HG03135 (cell line): Measurements from ENCODE around the gene EML5.
"Not testable (repeated sequence)": the region's sequence is repeated elsewhere in the genome, so short reads cannot be mapped to it uniquely, and the experiment has no call there.

Experiments used
- ATAC-seq: cut with Tn5 transposase; IDR thresholded peaks from one replicate; pipeline ENCODE4 v1.9.1; 2021; ENCODE audit warnings: mild to moderate bottlenecking, moderate library complexity; ENCODE audit not compliant: unreplicated experiment

EML5 gene

DNA sequence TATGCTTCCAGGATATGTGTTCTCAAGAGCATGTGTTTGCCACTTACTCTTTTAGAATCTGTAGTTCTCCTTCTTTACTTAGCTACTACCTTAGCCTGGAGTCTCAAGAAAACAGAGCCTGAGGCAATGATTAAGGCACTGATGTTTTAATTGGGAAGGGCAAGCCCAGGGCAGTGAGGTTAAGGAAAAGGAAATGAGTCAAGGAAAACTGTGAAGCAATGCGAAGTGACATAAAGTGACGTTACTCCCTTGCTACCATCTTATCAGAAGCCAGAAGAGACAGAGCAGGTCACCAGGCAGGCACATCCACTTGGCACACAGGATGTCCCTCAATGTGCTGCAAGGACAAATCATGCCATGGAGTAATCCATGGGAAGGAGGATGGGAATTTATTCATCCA, 11.3 kb upstream of the EML5 start:
- no peak for ATAC-seq

DNA sequence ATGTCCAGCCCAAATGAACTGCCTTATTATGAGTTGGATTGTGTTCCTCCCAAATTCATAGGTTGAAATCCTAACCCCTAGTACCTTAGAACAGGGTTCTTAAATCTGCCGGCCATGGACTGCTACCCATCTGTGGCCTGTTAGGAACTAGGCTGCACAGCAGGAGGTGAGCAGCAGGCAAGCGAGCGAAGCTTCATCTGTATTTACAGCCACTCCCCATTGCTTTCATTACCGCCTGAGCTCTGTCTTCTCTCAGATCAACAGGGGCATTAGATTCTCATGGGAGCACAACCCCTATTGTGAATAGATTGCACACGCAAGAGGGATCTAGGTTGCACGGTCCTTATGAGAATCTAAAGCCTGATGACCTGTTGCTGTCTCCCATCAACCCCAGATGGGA, 9.8 kb upstream of the EML5 start:
- no peak for ATAC-seq

DNA sequence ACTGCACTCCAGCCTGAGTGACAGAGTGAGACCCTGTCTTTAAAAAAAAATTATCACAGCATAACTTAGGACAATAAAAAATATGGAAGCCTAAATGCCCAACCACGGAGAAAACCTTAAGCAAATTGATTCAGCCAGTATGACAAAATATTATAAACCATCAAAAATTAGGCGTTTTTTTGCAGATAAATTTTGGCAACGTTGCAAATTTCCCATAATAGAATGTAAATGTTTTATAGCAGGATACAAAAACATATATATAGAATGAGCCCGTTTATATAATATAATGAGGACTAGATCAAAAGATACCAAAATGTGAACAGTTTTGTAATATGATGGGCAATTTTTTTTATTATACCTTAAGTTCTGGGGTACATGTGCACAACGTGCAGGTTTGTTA, 6.8 kb upstream of the EML5 start:
- no peak for ATAC-seq

DNA sequence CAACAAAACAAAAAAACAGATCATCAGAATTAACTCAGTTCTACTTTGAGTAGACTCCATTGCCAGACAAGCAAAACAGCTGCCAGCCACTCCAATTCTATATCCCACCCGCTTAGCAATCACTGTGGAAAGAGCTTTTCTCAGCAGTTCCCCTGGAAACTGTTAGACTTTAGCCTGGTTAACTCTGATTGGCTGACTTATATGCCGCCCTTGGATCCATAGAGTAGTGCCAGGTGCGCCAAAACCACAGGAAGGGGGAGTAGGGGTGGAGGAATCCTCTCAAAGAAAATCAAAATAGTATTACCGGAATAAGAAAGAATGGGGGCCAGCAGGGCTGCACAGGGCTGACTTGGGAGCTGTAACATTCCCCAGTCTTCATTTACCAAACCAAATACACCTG, 5.4 kb upstream of the EML5 start:
- ATAC-seq, result no peak

DNA sequence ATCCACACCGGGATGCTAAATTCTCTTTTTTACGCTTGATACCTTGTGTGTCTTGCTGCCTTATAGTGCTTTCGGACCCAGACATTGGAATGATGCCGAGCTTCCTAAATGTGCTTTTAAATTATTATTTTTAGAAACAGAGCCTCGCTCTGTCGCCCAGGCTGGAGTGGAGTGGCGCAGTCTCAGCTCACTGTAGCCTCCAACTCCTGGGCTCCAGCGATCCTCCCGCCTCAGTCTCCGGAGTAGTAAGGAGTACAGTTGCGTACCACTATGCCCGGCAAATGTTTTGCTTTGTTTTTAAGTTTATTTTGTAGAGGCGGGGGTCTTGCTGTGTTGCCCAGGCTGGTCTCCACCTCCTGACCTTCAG, 489 bp upstream of the EML5 start:
- ATAC-seq, result no peak

DNA sequence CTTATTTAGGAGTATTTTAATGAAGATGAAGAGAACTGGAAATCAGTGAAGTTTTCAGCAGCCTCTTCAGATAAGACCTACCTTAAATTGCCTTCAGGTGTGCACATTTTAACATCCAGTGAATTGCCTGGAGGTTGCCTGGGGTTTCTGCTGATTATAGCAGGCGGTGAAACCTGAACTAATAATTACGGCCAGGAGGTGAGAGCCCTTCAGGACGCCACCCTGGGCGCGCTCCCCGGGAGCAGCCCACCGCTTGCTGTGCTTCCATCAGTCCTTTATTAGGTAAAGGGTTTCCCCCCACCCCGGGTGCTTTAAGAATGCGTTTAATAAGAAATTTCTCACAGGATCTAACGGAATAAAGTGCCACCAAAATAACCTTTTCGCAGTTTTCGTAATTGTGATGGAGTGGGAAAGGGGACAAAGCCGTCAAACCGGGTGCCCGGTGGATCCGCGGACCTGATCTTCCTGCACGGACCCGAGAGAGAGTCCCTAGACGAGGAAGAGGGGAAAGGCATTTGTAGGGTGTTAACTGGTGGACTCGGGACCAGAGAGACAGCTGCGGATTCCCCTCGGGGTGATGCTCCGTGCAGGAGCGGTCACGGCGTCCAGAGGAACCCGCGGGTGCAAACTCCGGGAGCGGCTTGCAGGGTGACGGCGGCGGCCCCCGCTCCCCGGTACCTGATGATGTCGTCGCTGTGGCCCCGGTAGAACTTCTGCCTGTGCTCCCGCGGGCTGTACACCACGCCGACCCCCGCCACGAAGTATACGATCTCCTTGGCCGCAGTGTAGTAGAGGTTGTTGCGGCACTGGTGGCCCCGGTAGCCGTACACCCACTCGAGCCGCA, 902 bp downstream of the EML5 start:
- peak; percentile 18 for ATAC-seq

DNA sequence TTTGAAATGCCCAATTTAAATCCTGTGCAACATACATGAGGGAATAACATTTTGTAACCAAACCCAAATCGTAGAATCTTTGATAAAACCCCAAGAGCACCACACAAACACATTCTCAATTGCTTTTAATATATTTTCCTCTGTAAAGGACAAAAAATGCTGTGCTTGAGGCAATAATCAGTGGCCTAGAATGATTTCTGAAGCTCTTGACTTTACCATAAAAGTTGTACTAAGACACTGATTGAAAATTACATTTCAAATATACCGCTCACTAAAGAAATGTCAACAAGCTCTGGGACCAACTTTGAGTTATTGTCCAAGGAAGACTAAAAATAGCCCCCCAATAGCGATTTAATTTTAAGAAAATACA, 1.5 kb downstream of the EML5 start:
- ATAC-seq, result no peak

DNA sequence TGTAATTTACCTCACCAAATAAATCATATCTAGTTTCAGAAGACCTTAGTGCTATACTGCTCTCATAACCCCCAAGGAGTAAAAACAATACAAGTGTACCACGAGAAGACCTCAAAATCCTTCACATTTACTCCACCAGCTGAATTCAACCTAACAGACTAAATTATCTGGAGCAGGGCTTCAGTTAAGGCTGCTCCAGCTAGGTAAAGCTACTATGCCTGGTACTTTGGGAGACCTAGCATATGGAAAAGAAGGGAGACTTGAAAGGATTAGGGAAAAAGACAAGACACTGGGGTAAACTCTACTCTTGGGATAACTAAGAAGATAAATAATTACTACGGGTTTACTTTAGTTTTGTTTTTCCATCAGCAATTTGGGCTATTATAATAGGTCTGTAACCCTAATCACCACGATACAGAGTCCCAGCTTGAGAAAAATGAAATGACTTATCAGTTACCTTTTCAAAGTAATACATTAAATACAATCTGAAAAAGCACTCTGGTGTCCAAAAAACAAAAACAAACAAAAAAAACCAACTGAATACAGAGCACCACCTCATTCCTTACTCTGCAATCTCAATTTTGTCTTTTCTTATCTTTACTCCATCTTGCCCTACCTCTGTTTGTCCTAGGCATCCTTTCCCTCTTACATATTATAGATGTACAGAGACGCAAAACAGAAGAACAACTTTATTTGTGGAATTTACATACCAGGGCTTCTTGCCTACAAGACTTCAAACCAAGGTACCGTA, 2.1 kb downstream of the EML5 start:
- ATAC-seq, result no peak

DNA sequence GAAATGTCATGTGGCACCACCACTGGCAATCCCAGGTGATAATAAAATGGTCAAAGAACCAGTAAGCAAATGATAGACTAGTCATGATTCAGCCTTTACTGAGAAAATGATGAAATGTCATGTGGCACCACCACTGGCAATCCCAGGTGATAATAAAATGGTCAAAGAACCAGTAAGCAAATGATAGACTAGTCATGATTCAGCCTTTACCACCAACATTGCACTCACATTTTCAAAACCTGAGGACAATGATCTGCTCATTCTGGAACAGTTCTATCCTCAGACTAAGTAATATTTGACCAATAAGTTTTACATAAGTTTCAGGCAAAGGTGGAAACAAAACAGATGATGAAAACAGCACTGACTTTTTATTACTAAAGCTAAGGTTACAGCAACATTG, 3.2 kb downstream of the EML5 start:
- not testable (repeated sequence) for ATAC-seq

DNA sequence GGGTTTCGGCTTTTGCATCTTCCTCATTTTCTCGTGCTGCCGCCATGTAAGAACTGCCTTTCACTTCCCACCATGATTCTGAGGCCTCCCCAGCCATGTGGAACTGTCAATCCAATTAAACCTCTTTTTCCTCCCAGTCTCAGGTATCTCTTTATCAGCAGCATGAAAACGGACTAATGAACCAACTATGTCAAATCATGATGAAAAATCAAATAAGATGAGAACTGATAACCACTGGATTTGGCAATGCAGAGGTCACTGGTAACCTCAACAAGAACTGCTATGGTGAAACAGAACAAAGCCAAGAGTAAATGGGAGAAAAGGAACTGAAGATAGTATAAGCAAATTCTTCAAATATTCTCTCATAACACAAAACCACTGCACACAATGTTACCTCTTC, 6.0 kb downstream of the EML5 start:
- no peak for ATAC-seq

DNA sequence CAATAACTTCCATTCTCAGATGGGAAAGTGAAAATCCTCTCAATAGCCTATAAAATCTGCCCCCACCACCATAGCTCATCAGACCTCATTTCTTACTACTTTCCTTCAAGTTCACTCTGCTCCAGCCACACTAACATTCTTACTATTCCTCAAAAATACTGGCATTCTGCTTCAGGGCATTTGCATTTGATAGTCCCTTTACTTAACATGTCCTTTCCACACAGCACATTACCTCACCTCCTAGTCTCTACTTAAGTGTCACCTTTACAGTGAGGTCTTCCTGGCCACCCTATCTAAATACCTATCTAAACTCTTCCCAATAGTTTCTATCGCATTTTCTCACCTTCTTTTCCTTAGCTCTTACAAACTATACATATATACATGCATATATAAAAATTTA, 6.8 kb downstream of the EML5 start:
- ATAC-seq, result no peak

DNA sequence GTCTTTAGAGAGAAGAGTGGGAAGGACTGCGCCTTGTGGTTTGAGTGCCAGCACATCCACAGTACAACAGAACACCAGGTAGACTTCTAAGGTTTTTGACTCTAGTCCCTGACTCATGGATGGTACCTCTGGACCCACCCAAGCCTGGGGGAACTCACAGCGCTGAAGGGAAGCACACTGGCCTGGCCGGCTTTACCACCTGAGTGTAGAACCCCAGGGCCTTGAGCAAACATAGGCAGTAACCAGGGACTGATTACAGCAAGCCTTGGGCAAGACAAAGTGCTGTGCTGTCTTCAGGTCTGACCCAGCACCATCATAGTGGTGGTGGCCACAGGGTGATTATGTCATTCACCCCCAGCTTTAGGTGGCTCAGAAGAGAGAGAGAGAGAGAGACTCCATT, 17.2 kb downstream of the EML5 start:
- no peak for ATAC-seq

DNA sequence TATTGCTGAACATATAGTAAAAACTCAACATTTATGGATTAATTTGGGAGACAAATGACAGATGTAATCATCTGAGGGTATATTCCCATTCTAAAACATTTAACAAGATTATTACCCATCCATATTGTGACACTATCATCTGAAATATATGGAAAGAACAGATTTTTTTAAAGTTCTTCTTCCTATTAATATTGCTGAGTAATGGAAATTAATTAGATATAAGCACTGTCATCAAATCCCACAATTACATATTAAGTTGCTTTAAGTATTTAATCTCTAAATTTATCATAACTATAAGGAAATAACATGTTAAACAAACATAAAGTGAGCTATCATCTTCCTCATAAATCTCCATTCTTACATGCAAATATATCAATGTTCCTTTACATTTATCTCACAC, 22.0 kb downstream of the EML5 start:
- no peak for ATAC-seq

DNA sequence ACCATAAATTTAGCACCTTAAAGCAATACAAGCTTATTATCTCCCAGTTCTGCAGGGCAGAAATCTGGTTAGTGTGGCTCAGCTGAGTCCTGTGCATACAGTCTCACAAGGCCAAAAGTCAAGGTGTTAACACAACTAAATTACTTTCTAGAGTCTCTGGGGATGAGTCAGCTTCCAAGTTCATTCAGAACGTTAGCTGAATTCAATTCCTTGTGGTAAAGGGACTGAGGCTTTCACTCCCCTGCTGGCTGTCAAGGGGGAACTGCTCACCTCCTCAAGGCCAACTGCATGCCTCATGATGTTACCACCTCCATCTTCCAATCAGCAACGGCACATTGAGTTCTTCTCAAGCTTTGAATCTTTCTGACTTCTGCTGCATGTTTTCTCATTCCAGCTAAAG, 27.6 kb downstream of the EML5 start:
- no peak for ATAC-seq

DNA sequence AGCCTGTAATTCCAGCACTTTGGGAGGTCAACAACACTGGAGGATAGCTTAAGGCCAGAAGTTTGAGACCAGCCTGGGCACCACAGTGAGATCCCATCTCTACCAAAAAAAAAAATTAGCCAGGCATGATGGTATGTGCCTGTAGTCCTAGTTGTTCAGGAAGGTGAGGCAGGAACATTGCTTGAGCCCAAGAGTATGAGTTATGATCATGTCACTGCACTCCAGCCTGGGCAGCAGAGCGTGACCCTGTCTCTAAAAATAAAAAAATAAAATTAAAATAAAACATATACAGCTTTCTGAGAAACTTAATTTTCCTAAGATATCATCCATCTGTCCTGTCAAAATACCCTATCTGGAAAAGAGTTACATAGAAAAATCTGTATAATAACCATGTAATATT, 38.9 kb downstream of the EML5 start:
- no peak for ATAC-seq

DNA sequence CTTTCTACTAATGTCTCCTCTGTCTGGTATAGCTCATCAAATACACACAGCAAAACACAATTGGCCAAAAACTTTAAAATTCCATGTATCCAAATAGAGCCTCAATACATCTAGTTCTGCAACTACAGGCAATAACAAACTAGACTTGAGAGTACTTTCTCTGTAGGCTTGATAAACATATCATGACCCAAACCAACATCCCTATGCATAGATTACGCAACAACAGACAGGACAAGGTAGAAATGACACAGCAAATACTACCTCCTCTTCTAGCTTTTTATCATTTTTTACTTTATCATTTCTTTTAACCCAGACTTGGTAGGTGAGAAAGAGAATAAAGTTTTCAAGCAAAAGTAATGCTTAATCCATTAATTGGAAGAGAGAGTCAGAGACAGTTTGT, 41.8 kb downstream of the EML5 start:
- no peak for ATAC-seq

DNA sequence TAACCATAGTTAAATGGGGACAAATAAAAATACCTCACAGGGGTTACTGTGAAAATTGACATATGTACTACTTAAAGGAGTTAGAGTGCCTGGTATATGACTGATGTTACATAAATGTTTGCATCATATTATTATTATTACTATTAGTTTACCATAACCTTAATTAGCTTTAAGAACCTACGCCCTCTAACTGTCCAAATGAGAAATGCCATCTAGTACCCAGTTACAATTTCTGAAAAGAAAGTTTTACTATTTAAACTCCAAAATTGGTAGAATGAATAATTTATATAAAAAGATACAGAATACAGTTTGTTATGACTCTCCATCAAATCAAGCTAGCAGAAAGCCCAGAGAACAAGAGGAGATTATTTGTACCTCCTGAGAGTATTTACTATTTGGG, 42.3 kb downstream of the EML5 start:
- ATAC-seq, result no peak

DNA sequence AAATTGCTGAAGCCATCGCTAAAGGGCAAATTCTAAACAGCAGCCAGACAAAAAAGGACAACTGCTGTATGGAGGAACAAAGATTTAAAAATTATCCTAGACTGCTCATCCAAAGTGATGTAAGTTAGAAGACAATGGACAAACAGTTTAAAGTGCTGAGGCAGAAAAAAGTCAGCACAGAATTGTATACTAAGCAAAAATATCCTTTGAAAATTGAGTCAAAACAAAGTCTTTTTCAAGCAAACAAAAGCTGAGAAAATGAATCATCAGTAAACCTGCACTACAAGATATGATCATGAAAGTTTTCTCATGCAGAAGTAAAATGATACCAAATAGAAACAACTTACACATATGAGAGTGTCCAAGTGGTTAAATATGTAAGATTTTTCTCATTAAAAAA, 43.6 kb downstream of the EML5 start:
- ATAC-seq, result no peak

DNA sequence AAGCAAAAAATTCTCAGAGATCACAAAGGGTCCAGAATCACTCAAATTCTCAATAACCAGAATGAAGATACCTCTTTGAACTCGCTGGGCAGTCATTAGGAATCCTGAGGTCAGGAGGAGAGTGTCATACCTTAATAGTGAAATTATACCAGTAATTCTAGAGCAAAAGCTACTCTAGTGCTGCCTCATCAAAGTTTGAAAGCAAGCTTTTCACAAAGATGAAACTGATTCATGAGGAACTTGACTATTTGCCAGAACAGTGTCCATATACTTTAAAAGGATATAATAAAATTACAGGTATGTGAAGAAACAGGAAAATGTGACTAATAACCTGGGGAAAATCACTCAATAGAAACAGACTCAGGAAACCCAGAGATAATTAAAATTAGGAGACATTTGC, 44.5 kb downstream of the EML5 start:
- no peak for ATAC-seq

DNA sequence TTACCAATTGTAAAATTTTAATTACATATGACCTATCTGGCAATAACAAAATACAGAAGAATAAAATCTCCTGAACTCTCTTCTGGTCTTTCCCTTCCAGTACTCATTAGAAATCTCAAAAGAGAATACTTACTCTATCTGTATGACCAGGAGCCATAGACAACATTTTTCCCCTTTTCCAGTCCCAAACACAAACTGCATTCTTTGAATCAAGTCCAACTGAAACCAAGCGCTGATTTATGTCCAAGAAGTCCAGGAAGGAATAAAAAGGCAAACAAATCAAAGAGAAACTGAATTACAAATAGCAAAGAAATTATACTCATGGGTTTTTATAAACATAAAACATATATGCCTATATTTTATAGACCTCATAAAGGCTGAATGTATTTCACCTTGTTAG, 46.7 kb downstream of the EML5 start:
- no peak for ATAC-seq

DNA sequence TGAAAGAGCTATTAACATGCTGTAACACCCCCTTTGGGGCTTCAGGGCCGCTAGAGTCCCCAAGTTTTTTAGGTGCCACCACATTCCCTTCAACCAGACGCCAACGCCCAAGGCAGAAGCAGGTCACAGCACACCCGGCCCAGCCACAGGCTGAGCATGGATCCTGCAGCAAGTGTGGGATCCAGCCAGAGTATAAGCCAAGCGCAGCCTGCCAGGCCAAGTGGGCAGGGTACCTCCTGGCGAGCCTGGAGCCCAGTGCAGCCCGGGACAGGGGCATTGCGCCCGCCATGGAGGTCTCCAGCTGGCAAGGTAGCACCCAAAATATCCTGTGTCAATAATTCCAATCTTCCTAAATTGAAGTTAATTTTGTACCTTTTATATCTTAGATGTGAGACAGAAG, 55.5 kb downstream of the EML5 start:
- no peak for ATAC-seq

DNA sequence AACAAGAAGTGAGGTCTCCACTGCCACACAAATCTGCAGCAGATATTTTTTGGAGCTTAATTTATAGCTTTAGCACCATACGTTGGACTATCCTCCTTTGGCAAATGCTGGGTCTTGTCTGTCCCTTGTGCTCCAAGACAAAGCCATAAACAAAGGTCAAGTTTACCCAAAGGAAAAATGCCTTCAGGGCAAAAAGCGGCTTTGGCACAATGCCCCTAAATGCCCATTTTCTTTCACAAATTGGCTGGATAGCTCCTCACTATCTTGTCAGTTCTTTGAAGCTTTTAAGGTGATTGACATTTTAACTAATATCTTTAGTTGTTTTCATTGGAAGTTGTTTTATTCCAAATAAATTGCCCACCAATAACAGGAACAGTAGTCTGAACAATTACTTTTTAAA, 59.6 kb downstream of the EML5 start:
- no peak for ATAC-seq

DNA sequence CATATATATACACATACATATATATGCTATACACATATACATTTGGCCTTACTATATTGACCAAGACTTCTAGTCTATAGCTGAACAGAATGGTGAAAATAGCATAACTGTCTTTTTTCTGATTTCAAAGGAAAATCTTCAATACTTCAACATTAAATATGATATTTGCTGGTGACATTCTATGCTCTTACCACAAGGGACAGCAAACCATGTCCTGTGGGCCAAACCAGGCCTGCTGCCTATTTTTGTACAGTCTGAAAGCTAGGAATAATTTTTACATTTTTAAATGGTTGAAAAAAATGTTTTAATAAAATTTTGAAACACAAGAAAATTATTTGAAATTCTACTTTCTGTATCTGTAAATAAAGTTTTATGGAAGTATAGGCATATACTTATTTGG, 63.6 kb downstream of the EML5 start:
- no peak for ATAC-seq
